ENCODE data around the gene ARHGAP30. TPM values are rescaled to one million over a fixed set of nuclear protein-coding genes. Genes with fewer than 3 reads are reported as not detected.

ARHGAP30 gene
- total RNA-seq, 4 donors from 2014 or later: 6.0 to 46.9 (median 17.6) TPM

- TF ChIP-seq CTCF (IDR thresholded peaks at IDR 0.05; ENCODE audit: low read depth): no peak
Measured at GRCh38 chr1:161089251-161089924, 19.7 kb upstream of the ARHGAP30 start, which contains the start of gene NECTIN4. NECTIN4 (minus strand) TSS chr1:161089558; CDS start chr1:161089296, 262 bp downstream.

- no peak for TF ChIP-seq CTCF (IDR thresholded peaks at IDR 0.05; ENCODE audit: low read depth)
Measured at GRCh38 chr1:161088587-161089110, 19.0 kb upstream of the ARHGAP30 start.

GRCh38 chr1:161086457-161086856 lies 16.8 kb upstream of the ARHGAP30 start:
- no peak for TF ChIP-seq CTCF (IDR thresholded peaks at IDR 0.05; ENCODE audit: low read depth)

GRCh38 chr1:161085165-161085564 lies 15.5 kb upstream of the ARHGAP30 start:
- TF ChIP-seq CTCF (IDR thresholded peaks at IDR 0.05; ENCODE audit: low read depth): no peak

GRCh38 chr1:161084597-161084988 lies 14.9 kb upstream of the ARHGAP30 start:
- TF ChIP-seq CTCF (IDR thresholded peaks at IDR 0.05; ENCODE audit: low read depth): no peak

- TF ChIP-seq CTCF (IDR thresholded peaks at IDR 0.05; ENCODE audit: low read depth): no peak
Measured at GRCh38 chr1:161083748-161084596, 14.3 kb upstream of the ARHGAP30 start.

Measured in subcutaneous adipose tissue (tissue), 4 donors.